GM20000 (cell line): ENCODE measurements around the gene TYW3.

Source experiments
- DNase-seq: peaks from one replicate; pipeline ENCODE4 v3.0.0; 2012; ENCODE audit warnings: low spot score
- CTCF ChIP-seq: IDR thresholded peaks from 2 replicates; pipeline ENCODE4 v1.5.1; 2012; ENCODE audit warnings: mild to moderate bottlenecking, control low read depth; ENCODE audit errors: extremely low read depth, missing control alignments

TYW3 gene

GRCh38 chr1:74715236-74715502 lies 17.8 kb upstream of the TYW3 start:
- DNase-seq: no peak
- TF ChIP-seq CTCF: no peak

DNA sequence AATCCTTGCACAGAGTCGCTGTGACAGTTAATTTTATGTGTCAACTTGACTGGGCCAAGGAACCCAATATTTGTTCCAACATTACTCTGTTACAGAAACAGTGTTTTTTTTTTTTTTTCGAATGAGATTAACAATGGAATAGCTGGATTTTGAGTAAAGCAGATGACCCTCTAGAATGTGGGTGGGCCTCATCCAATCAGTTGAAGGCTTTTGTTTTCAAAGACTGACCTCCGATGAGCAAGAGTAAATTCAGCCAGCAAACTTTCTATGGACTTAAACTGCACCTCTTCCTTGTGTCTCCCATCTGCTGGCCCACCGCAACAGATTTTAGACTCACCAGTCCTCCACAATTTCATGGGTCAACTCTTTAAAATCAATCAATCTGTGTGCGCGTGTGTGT lies 17.1 kb upstream of the TYW3 start:
- no peak for DNase-seq
- TF ChIP-seq CTCF: no peak

GRCh38 chr1:74716822-74717221 lies 16.1 kb upstream of the TYW3 start:
- TF ChIP-seq CTCF: no peak

DNA sequence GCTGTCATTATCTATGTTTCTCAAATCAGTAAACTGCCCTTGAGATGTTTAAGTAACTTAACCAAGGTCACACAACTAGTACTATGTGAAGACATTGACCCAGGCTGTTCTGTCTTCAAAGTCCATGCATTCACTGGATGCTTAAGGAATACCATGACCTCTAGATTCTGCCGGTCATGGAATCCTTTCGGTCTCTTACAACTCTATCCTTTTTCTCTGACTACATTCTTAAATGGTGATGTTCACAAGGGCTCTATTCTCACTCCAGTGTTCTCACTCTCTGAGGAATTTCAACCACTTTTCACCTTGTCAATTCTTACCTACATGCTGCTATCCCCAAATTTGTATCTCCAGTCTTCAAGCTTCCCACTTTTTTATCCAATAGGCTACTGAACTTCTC lies 15.3 kb upstream of the TYW3 start:
- no peak for TF ChIP-seq CTCF

More at GRCh38 chr1:74716822-74717221, 16.1 kb upstream of the TYW3 start:
- no peak for DNase-seq

DNA sequence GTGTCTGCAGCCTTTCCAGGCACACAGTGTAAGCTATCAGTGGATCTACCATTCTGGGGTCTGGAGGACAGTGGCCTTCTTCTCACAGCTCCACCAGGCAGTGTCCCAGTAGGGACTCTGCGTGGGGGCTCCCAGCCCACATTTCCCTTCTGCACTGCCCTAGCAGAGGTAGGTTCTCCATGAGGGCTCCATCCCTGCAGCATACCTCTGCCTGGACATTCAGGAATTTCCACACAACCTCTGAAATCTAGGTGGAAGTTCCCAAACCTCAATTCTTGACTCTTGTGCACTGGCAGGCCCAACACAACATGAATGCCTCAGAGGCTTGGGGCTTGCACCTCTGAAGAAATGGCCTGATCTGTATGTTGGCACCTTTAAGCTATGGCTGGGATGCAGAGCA lies 6.9 kb upstream of the TYW3 start:
- no peak for TF ChIP-seq CTCF
- DNase-seq: no peak

More for the DNA sequence above, 15.3 kb upstream of the TYW3 start:
- no peak for DNase-seq

DNA sequence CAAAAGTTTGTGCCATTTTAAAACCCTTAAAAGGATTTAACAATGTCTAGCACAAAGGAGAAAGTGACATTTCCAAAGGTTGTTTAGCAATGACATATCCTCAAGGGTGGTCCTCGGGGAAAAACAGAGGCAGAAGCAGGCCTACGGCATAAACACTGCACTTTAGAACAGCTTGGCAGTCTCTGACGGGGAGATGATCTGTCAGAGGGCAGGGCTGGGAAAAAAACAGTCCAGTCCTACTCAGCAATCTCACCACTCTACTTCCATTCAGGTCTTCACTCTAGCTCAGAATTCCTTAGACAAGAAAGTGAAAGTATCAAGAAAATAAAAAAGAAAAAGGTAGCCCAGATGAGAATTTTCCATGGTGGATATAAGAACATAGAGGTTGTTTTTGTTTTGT lies 4.2 kb upstream of the TYW3 start:
- TF ChIP-seq CTCF: no peak
- DNase-seq: no peak

DNA sequence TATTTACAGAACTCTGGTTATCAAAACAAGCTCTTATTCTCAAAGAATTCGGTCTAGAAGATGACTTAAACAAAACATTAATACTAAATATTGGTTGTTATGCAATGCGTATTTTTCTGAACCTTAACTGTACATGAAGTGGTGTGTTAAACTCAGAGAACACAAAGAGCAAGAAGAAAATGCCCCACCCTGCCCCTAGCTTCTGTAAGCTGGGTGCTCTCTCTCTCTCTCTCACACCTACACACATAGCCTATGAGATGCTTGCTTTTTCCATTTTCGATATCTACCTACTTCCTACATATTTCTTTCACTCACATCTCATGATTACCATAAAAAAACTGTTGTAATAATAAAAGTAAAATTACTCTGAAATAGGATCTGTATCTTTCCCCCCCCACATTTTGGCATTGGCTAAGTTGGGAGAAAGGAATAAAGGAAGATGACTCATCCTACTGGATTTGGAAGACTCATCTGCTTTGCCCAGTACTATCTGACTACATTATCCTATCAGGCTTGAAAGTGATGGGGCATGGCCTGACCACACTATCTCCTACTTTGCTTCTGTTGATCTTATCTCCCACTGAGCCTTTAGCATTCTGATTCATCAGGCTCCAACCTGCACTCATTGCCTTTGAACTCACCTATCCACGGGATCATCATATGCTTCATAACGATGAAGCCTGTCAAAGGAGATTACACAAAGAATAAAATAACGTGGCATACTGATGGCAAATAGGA lies 3.0 kb upstream of the TYW3 start:
- no peak for TF ChIP-seq CTCF

More for the DNA sequence above, 3.0 kb upstream of the TYW3 start:
- no peak for DNase-seq
